ENCODE results near the gene OVCA2.

Gene OVCA2

GRCh38 chr17:2086306-2086705 is 44.5 kb downstream of the OVCA2 start:
- DNase-seq (ENCODE audit: low read depth in 3 of 3): no peak

- peak in 2 of 3 donors; percentile 48 to 57 for DNase-seq (ENCODE audit: low read depth in 3 of 3)
Measured at GRCh38 chr17:2087597-2088211, 45.9 kb downstream of the OVCA2 start.

DNA sequence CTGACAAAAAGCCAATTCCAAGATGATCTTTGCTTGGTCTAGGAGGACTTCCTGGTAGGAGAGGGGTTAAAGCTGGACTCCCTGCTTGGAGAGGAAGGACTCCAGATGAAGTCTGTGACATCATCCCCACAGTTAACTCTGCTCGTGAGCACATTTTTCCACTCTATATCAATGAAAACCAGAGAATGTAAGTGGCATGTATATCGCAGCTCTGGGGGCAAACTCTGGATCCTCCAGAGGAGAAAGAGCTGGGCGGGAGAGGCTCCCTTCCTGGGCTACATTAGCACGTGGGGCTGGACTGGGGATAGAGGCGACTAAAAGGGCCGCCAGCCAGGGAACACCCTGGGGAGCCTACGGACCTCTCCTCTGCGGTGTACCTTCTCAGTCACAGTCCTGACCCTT is 47.2 kb downstream of the OVCA2 start:
- DNase-seq (ENCODE audit: low read depth in 3 of 3): no peak

DNA sequence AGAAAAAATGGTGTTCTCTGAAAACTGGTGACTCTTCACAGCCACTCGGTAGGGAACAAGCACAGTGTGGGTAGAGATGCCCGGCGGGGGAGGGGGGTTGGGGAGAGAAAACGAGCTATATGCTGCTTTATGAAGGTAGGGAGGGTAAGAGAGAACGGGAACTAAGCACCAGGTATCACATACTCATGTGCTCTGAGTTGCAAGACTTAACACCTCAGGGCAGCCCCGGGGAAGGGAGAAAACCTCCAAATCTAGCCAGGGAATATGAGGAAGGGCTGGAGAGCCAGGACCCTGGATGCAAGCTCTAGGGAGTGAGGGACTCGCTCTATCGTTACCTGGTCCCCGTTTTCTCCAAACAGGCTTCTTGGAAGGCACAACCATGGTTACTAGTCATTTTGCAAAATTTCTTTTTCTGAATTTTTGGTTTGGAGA is 48.4 kb downstream of the OVCA2 start:
- DNase-seq (ENCODE audit: low read depth in 3 of 3): no peak

- no peak for DNase-seq (ENCODE audit: low read depth in 3 of 3)
Measured at GRCh38 chr17:2090804-2091534, 49.1 kb downstream of the OVCA2 start.

DNA sequence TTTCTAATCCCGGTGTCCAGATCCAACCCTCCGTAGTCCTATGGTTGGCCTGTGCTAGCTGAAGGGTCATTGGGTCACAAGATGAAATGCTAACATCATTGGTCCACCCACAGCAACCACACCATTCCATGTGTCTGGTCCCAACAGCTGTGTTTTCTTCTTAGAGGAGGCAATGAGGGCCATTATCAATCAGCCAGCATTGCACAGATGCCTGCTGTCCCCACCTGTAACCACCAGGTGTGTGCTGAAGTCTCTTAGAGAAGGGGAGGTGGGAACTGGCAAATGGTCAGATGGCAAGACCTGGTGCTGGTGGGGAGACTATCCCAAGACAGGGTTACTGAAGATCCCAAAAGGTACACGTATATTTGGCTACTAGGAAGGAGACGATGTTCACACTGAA is 50.4 kb downstream of the OVCA2 start:
- DNase-seq (ENCODE audit: low read depth in 3 of 3): no peak
